Stimulated activated CD4-positive, alpha-beta T cell treated with anti-CD3 and anti-CD28 coated beads, Interleukin-4, amount 100 ng/mL, for 24 hours (primary cell): ENCODE measurements around the gene TMEM174.
"Not testable (repeated sequence)": the region's sequence is repeated elsewhere in the genome, so short reads cannot be mapped to it uniquely, and the experiment has no call there.

Experiments used
- DNase-seq: peaks from one replicate; pipeline ENCODE4 v3.0.0-alpha.2; 2020

The TMEM174 gene

GRCh38 chr5:73197637-73198257 lies 24.8 kb downstream of the TMEM174 start:
- no peak for DNase-seq

DNA sequence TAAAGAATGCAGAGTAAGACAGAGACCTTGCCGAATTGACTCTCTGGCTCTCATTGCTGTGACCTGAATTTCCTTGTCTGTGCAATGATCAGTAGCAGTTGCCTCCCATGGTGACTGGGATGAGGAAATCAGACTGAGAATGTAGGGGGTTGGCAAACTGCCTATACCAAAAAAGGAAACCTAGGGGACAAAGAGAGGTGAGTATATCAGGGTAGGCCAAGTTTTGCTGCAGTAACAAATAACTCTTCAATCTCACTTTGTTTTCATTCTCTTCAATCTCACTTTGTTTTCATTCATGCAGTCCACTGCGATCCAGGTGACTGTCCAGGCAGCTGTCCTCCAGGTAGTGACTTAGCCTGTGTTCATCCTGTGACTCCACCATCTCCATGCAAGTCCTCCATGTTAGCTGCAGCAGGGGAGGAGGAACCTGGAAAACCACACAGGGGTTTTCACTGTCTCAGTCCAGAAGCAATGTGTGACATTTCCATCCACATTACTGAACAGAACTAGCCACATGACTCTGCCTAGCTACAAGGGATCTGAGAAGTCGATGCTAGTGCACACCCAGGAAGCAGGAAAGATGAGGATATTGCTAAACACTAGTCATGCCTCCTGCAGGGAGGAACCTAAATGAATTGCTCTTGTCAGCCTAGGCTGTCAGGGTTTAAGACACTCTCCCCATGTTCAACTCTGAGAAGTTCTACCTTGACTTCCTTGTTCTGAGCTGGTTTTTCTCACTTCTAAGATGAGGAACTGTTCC lies 26.0 kb downstream of the TMEM174 start:
- no peak for DNase-seq

DNA sequence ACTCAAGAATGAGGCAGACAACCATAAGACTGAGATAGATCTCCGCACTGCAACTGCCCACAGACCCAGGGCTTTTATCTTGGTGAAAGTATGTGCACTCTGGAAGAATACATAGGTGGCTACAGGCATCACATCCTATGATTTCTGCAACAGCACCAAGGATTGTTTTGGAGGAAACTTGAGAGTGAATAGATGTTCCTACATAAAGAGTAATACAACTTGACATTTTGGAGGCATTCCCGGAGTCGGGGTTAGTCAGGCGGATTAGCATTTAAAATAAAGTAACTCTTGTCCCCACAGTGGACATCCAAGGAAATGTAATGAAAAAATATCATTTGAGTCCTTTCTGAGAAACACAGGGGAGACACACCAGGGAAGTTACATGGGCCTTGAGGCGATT lies 26.7 kb downstream of the TMEM174 start:
- no peak for DNase-seq

GRCh38 chr5:73201547-73202513 lies 28.8 kb downstream of the TMEM174 start:
- DNase-seq, result peak; percentile 76

DNA sequence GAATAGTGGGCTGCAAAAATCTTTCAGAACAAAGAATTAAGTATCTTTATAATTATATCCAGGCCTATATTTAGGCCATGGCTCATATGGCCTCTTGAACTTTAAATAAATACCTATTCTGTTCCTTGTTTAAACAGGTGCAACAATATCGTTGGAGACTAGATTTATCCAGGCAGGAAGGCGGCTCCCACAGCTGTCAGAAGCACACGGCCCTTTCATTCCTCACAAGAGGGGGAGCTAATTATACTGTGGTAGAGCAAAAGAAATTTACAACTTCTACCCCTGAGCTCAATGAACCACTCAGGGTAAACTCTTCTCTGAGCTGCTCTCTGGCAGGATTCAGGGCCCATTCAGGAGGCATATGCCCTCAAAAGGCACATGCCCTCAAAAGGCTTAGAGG lies 31.3 kb downstream of the TMEM174 start:
- no peak for DNase-seq

GRCh38 chr5:73204733-73205132 lies 31.7 kb downstream of the TMEM174 start:
- DNase-seq, result no peak

DNA sequence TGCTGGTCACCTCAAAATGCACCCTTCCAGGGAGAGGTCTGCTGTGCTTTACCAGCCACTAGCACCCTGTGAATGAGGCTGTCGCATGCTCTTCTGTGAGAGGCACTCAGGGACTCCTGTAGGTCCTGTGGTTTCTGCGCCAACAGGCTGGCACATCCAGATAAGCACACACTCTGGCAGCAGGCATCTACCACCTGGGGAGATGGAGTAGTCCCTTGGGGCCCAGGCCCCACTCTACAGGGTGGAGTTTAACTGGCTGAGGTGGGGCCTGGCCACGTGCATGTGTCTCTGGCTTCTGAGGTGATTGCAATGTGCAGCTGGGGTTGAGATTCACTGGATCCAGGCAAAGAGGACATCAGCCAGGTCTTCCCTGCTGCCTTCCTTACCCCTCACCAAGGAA lies 32.3 kb downstream of the TMEM174 start:
- no peak for DNase-seq

DNA sequence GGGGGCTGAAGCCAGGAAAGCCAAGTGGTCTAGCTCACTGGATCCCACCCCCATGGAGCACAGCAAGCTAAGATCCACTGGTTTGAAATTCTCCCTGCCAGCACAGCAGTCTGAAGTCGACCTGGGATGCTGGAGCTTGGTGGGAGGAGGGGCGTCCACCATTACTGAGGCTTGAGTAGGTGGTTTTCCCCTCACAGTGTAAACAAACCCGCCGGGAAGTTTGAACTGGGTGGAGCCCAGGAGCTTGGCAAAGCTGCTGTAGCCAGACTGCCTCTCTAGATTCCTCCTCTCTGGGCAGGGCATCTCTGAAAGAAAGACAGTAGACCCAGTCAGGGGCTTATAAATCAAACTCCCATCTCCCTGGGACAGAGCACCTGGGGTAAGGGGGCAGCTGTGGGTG lies 34.2 kb downstream of the TMEM174 start:
- DNase-seq, result not testable (repeated sequence)

- not testable (repeated sequence) for DNase-seq
These were observed 36.1 kb downstream of the TMEM174 start for GRCh38 chr5:73209075-73209474.

- DNase-seq, result not testable (repeated sequence)
These were observed 39.7 kb downstream of the TMEM174 start for GRCh38 chr5:73212693-73213092.

DNA sequence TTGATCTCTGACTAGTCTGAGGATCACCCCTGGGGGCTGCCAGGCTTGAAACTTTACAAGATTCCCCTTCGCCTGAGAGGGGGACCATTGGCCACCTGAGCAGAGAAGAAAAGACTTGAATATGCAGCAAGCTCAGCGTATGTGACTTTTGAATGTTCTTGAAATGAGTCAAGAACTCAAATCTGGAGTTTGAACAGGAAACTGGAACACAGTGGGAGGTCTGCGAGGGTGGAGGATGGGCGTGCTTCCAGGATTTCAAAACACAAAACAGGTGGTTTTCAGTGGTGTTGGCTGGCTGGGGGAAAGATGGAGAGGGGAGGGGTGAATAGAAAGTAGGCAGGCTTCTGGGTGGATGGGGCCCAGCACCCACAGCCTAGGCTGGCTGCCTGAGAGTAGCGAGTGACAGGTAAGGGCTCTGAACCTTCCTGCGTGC lies 40.6 kb downstream of the TMEM174 start:
- DNase-seq, result no peak

DNA sequence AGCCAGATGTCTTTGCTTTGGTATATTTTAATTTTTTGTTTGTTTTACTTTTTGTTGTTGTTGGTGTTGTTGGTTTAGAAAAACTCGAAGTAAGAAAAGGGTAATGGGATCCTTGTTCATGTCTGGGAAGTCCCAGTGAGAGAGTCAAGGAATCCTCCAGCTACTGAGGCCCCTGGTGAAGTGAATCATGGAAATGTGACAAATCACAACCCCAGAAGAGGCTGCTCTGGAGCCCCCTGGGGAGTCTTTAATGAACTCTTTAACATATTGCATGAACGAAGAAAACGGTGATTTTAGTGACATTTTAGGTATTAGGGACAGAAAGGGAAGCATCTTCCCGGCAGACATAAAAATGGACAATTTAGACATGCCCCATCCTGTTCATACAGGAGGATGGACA lies 41.3 kb downstream of the TMEM174 start:
- DNase-seq, result no peak

DNA sequence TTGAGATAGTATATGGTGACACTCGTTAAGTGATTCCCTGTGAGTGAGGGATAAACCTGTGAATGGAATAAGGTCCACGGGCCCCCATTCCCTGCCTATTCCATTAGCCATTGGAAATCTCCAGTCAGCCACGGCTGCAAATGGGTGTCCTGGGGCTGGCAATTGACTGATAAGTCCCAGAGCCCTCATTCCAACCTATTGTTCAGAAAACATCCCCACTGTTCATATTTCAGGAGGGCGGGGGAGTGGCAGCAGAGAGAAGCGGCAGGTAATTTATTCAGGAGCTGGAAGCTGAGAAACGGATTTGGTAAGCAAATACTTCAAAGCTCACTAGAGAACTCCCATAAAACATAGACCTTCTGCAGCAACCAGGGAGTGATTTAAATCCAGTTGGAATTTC lies 42.0 kb downstream of the TMEM174 start:
- DNase-seq, result no peak

- DNase-seq, result no peak
These were observed 42.5 kb downstream of the TMEM174 start for GRCh38 chr5:73215531-73215890.

- peak; percentile 58 for DNase-seq
These were observed 43.1 kb downstream of the TMEM174 start for GRCh38 chr5:73215891-73216610.

GRCh38 chr5:73218552-73219171 lies 45.7 kb downstream of the TMEM174 start:
- DNase-seq, result no peak

DNA sequence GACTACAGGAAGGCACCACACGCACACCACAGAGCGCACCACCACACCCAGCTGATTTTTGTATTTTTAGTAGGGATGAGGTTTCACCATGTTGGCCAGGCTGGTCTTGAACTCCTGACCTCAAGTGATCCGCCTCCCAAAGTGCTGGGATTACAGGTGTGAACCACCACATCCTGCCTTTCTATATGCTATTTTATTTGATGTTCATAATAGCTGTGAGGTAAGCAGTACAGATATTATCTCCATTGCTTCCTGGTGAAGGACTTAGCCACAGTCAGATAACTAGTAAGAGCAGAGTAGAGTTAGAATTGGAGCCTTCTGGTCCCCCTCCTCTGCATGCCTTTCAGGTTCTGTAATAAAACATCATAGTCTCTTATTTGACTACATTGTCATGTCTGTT lies 46.3 kb downstream of the TMEM174 start:
- DNase-seq, result not testable (repeated sequence)

- no peak for DNase-seq
These were observed 48.2 kb downstream of the TMEM174 start for GRCh38 chr5:73221161-73221560.

DNA sequence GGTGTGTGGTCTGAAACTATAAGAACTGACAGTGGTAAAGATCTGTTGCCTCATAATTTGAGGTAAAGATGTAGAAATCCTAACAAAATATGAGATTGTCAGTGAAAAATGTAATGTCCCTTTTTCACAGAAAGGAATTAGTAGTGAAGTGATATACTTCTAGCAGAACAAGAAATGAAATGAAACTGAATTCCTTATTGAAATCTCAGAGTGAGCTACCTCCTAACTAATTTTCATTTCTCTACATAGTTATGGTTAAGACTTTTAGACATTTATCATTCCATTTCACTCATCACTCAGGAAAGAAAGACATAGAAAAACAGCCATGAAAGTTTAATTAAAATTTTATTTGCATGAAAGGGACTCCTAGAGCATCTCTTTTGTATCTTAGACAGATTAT lies 48.7 kb downstream of the TMEM174 start:
- DNase-seq, result no peak

- DNase-seq, result no peak
These were observed 49.2 kb downstream of the TMEM174 start for GRCh38 chr5:73222173-73222572.
